ENCODE measurements around the gene MMP17.
A peak's percentile ranks its signal among the peaks of the same experiment; 100 is the strongest.

The MMP17 gene

DNA sequence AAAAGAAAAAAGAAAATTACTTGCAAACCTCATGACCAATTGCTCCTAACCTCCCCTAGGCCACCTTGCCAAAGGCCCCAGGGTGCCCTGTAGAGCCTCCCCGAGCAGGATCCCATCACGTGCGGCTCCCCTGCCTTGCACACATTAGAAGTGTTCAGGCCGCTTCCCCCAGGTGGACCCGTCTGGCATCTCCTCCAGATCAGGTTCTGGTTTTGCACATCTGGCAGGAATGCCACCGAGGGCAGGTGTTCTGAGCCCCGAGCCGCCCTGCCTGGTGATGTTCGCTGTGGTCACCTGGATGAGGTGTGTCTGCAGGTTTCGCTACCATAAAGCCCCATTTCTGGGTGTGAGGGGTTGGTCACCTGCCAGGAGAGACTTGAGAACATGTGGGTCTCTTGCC, 19.3 kb downstream of the MMP17 start:
- DNase-seq = no peak

DNA sequence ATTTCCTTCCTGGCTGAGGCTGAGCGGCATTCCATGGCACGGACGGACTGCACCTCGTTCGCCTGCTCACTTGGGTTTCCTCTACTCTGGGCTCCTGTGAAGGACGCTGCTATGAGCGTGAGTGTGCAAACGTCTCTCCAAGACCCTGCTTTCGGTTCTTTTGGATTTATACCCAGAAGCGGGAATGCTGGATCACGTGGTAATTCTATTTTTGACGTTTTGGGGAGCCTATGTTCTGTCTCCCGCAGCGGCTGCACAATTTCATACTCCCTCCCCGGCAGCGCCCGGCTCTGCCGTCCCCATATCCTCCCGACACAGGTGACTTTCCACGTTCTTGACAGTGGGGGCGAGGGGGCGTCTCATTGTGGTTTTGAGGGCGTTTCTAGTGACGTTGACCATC, 20.6 kb downstream of the MMP17 start:
- no peak for DNase-seq

GRCh38 chr12:131849700-131850553, 21.7 kb downstream of the MMP17 start:
- no peak for DNase-seq

- peak in 6 of 56 donors; percentile 13 to 53 (median 36) for DNase-seq
These were observed 22.8 kb downstream of the MMP17 start for GRCh38 chr12:131850856-131851559.

- DNase-seq = no peak
These were observed 23.8 kb downstream of the MMP17 start for GRCh38 chr12:131851741-131852550.

DNA sequence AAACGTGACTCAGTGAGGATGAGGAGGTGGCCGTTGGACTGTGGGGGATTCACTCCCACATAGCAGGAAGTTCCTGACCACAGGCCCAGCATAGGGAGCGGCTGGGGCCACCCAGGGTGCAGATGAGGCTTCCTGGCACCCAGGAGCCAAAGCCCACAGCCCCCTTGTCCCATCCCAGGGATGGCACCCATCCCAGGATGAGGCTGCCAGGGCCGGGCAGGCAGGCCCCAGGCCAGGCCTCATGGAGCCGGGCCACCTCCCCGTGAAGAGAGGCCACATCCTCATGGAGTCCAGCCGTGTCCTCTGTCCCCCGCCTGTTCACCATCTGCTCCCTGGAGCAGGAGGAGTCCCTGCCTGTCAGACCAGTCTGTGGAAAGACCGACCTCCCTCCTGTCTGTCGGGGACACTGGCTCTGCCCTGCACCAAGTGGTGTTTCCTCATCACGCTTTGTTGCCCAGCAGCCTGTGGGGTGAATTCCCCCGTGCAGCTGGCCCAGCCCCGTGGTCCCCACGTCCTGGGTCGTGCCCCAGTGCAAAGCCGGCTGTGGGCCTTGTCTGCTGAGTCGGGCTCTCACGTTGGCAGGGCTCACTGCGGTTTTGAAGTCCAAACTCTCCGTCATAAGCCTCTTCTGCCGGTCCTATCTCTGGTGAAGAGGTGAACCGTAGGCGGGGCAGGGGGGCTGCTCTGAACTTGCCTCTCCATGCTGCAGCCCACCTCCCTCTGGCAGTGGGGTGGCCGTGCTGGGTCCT, 24.5 kb downstream of the MMP17 start:
- DNase-seq = no peak

DNA sequence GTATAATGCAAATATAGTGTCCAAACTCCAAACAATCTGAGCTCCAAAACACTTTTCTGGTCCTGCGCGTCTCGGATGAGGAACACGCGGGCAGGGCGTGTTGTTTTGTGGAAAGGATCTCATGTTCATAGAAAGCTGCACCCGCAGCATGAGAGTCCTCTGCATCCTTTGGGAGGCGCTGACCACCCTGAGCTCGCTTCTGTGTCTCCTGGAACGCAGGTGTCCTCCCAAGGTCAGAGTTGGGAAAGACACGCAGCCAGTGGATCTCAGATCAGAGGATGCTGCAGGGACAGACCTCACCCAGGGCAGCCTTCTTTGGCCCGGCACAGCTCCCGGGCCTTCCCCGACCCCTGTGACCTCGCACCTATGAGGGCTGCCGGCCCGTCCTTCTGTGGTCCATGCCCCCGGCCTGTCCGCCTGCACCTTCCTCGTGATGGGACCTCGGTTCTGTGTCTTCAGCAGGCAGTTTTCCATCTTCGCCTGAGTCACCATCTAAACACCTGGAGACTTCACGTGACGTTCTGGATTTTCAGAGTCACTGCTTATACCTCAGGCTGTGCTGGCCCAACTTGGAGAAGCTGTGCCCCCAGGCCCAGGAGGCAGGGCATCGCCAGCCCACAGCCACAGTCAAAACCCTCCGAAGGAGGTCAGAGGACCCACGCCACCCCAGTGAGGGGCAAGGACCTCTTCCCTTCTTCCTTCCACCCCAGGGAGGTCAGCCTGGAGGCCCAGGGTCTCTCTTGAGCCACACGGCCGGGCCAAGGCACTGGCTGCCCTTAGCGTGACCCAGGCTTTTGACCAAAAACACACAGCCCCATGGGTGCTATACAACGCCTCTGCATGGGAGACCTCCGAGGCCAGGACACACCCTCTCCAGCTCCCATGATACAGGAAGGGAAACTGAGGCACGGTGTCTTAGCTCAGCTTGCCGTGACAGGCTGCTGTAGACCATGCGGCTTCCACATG, 25.9 kb downstream of the MMP17 start:
- no peak for DNase-seq

DNA sequence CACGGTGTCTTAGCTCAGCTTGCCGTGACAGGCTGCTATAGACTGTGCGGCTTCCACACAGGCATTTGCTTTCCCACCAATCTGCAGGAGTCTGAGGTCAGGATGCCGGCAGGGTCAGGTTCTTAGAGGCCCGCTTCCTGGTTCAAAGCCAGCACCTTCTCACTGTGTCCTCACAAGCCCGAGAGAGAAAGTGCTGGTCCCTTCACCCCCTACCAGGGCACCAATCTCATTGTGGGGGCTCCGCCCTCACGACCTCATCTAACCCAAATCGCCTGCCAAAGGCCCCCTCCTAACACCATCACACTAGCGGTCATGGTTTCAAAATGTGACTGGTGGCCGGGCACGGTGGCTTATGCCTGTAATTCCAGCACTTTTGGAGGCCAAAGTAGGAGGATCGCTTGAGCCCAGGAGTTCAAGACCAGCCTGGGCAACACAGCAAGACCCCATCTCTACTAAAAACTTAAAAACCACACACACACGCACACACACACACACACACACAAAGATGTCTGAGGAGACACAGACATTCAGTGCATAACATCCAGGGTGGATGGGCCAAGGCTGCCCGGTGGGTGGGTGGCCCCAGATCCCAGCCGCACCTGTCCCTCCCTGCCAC, 26.8 kb downstream of the MMP17 start:
- no peak for DNase-seq

GRCh38 chr12:131855521-131856142, 27.4 kb downstream of the MMP17 start:
- no peak for DNase-seq

- DNase-seq = no peak
These were observed 28.3 kb downstream of the MMP17 start for GRCh38 chr12:131856366-131857097.

DNA sequence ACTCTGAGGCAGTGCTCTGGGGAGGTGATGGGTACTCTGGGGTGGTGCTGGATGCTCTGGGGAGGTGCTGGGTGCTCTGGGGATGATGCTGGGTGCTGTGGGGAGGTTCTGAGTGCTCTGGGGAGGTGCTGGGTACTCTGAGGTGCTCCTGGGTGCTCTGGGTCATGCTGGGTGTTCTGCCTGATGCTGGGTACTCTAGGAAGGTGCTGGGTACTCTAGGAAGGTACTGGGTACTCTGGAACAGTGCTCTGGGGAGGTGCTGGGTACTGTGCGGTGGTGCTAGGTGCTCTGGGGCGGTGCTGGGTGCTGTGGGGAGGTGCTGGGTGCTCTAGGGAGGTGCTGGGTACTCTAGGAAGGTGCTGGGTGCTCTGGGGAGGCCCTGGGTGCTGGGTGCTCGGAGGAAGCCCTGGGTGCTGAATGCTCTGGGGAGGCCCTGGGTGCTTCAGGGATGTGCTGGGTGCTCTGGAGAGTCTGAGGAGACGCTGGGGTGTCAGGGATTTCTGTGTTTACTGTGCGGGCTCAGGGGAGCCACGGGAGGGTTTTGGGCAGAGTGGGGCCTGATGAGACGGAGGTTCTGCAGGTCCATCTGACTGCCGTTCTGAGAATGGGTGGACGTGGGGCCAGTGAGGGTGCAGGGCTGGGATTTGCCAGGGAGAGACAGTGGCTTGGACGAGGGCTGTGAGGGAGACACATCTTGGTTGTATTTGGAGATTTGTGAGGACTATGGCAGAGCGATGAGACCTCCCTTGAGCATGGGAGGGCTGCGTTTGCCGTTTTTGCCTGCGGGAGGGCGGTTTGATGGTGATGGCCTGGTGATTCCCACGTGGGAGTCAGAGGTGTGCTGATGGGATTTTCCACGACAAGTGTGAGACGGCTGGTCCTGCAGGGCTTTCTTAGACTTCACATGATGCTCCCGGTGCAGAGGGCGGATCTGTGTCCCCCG, 30.0 kb downstream of the MMP17 start:
- no peak for DNase-seq

DNA sequence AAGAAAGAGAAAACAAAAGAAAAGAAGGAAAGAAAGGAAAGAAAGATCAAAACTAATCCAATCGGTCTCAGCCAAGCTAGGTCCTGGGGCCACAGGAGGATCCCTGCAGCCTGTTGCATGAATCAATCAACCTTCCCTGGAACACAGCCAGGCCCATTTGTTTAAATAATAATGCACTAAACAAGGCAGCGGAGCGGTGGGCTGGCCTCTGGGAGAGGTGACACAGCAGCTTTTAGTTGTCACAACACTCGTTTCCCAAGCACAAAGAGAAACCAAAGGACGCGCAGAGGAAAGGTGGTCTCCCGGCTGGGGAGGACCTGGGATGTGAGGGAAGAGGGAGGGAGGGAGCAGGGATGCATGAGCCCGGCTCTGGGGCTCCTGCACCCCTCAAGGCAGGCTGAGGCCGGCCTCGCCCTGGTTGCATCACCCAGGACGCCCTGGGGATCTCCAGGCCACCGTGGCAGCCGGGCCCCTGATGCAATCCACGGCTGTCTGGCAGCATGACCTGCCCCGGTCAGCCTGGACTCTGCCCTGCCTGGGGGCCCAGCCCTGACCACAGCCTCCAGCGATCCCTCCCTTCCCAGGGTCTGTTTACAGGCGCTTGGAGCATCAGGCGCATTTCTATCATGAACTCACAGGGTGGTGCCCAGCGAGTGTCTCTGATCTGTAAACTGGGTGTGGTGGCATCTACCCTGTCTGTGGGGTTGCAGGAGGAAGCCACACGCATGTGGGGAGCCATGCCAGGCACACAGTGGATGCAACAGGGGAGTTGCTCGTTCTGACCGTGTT, 32.5 kb downstream of the MMP17 start:
- no peak for DNase-seq

- no peak for DNase-seq
These were observed 33.3 kb downstream of the MMP17 start for GRCh38 chr12:131861261-131862083.

- DNase-seq = no peak
These were observed 33.9 kb downstream of the MMP17 start for GRCh38 chr12:131862084-131862441.

DNA sequence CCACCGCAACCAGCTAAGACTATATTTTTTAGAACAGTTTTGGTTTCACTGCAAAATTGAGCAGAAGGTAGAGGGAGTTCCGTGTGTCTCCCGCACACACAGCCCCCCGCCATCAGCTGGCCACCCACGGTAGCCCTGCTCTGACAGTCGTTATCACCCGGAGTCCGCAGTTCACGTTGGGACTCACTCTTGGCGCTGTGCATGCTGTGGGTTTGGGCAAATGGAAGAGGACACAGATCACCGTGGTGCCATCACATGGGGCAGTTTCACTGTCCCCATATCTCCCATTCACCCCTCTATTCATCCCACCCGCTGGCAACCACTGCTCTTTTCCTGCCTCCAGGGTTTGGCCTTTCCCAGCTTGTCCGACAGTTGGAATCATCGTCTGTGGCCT, 34.4 kb downstream of the MMP17 start:
- DNase-seq = no peak
